ENCODE measurements around the gene PRH1. TPM values are rescaled to one million over a fixed set of nuclear protein-coding genes. Genes with fewer than 3 reads are reported as not detected.

The PRH1 gene
- total RNA-seq, 2 experiments from 2014 or later: 4.8 to 7.4 TPM

GRCh38 chr12:10873378-10873777, 10.7 kb downstream of the PRH1 start:
- intact Hi-C loops (cut with micrococcal nuclease): no loop called here
- CTCF ChIA-PET: no interaction called here
- no peaks in the 10 kb centered on the region for H3K4me1 Mint-ChIP-seq (ENCODE audit: low read depth)
- H3K9me3 Mint-ChIP-seq: no peaks in the 10 kb centered on the region
- peaks cover 22% of the 10 kb centered on the region for H3K36me3 Mint-ChIP-seq (ENCODE audit: low read depth)
- no peaks in the 10 kb centered on the region for H3K27me3 Mint-ChIP-seq (ENCODE audit: low read depth)
- no peak overlapping the region for H3K4me3 Mint-ChIP-seq
- no peak overlapping the region for H3K27ac Mint-ChIP-seq
- no peak for DNase-seq

- H3K27ac Mint-ChIP-seq: no peak overlapping the region
- no peak for DNase-seq
- H3K36me3 Mint-ChIP-seq (ENCODE audit: low read depth): peaks cover 20% of the 10 kb centered on the region
- no peaks in the 10 kb centered on the region for H3K27me3 Mint-ChIP-seq (ENCODE audit: low read depth)
- no peak overlapping the region for H3K4me3 Mint-ChIP-seq
- H3K9me3 Mint-ChIP-seq: peaks cover 14% of the 10 kb centered on the region
- CTCF ChIA-PET: no interaction called here
- intact Hi-C loops (cut with micrococcal nuclease): no loop called here
- no peaks in the 10 kb centered on the region for H3K4me1 Mint-ChIP-seq (ENCODE audit: low read depth)
These were observed 16.7 kb downstream of the PRH1 start for GRCh38 chr12:10867381-10867780.

GRCh38 chr12:10863512-10864218, 20.4 kb downstream of the PRH1 start:
- H3K4me3 Mint-ChIP-seq: no peak overlapping the region
- no peaks in the 10 kb centered on the region for H3K4me1 Mint-ChIP-seq (ENCODE audit: low read depth)
- intact Hi-C loops (cut with micrococcal nuclease): no loop called here
- DNase-seq: no peak
- peaks cover 28% of the 10 kb centered on the region for H3K9me3 Mint-ChIP-seq
- CTCF ChIA-PET: no interaction called here
- peaks cover 35% of the 10 kb centered on the region for H3K36me3 Mint-ChIP-seq (ENCODE audit: low read depth)
- no peaks in the 10 kb centered on the region for H3K27me3 Mint-ChIP-seq (ENCODE audit: low read depth)
- no peak overlapping the region for H3K27ac Mint-ChIP-seq

- Mint-ChIP-seq H3K9me3 (peaks cover 46% of the 10 kb centered on the region), H3K27me3 (ENCODE audit: low read depth) (no peaks in the 10 kb centered on the region), H3K36me3 (ENCODE audit: low read depth) (peaks cover 53% of the 10 kb centered on the region), H3K27ac (no peak overlapping the region), H3K4me3 (no peak overlapping the region), H3K4me1 (ENCODE audit: low read depth) (no peaks in the 10 kb centered on the region)
- no peak for DNase-seq
- CTCF ChIA-PET: no interaction called here
- intact Hi-C loops (cut with micrococcal nuclease): no loop called here
These were observed 22.7 kb downstream of the PRH1 start for GRCh38 chr12:10861366-10861765.

- CTCF ChIA-PET: interaction anchor here (1.0 kb wide), 1 partner anchor 632 kb away, joined by 3 read pairs; no protein-coding TSS in a partner anchor
- Mint-ChIP-seq H3K9me3 (peaks cover 32% of the 10 kb centered on the region), H3K4me1 (ENCODE audit: low read depth) (peaks cover 14% of the 10 kb centered on the region), H3K4me3 (no peak overlapping the region), H3K36me3 (ENCODE audit: low read depth) (peaks cover 45% of the 10 kb centered on the region), H3K27me3 (ENCODE audit: low read depth) (no peaks in the 10 kb centered on the region), H3K27ac (no peak overlapping the region)
- intact Hi-C loops (cut with micrococcal nuclease): no loop called here
- DNase-seq: no peak
These were observed 28.2 kb downstream of the PRH1 start for GRCh38 chr12:10855807-10856206.

- Mint-ChIP-seq H3K27ac (no peak overlapping the region), H3K9me3 (peaks cover 28% of the 10 kb centered on the region), H3K27me3 (ENCODE audit: low read depth) (no peaks in the 10 kb centered on the region), H3K36me3 (ENCODE audit: low read depth) (peaks cover 30% of the 10 kb centered on the region), H3K4me1 (ENCODE audit: low read depth) (peaks cover 24% of the 10 kb centered on the region), H3K4me3 (no peak overlapping the region)
- CTCF ChIA-PET: no interaction called here
- intact Hi-C loops (cut with micrococcal nuclease): no loop called here
- DNase-seq: no peak
These were observed 30.3 kb downstream of the PRH1 start for GRCh38 chr12:10853776-10854175.

- peaks cover 9% of the 10 kb centered on the region for H3K9me3 Mint-ChIP-seq
- H3K27ac Mint-ChIP-seq: no peak overlapping the region
- H3K27me3 Mint-ChIP-seq (ENCODE audit: low read depth): no peaks in the 10 kb centered on the region
- no peak for DNase-seq
- peaks cover 24% of the 10 kb centered on the region for H3K4me1 Mint-ChIP-seq (ENCODE audit: low read depth)
- peaks cover 19% of the 10 kb centered on the region for H3K36me3 Mint-ChIP-seq (ENCODE audit: low read depth)
- CTCF ChIA-PET: interaction anchor here (0.6 kb wide), 1 partner anchor 348 kb away, joined by 3 read pairs; no protein-coding TSS in a partner anchor
- intact Hi-C loops (cut with micrococcal nuclease): no loop called here
- H3K4me3 Mint-ChIP-seq: no peak overlapping the region
These were observed 32.7 kb downstream of the PRH1 start for GRCh38 chr12:10851243-10851858.

GRCh38 chr12:10849425-10849878, 34.6 kb downstream of the PRH1 start, which contains the start of gene PRR4:
PRR4 (minus strand) TSS chr12:10849475; CDS start chr12:10849437, 38 bp downstream.
- peaks cover 12% of the 10 kb centered on the region for H3K36me3 Mint-ChIP-seq (ENCODE audit: low read depth)
- intact Hi-C loops (cut with micrococcal nuclease): no loop called here
- CTCF ChIA-PET: no interaction called here
- H3K4me3 Mint-ChIP-seq: no peak within 1 kb of the TSS
- DNase-seq: peak; percentile 26
- peaks cover 24% of the 10 kb centered on the region for H3K4me1 Mint-ChIP-seq (ENCODE audit: low read depth)
- no peaks in the 10 kb centered on the region for H3K27me3 Mint-ChIP-seq (ENCODE audit: low read depth)
- no peak within 1 kb of the TSS for H3K27ac Mint-ChIP-seq
- no peaks in the 10 kb centered on the region for H3K9me3 Mint-ChIP-seq

- H3K27ac Mint-ChIP-seq: no peak overlapping the region
- CTCF ChIA-PET: no interaction called here
- intact Hi-C loops (cut with micrococcal nuclease): no loop called here
These were observed 36.3 kb downstream of the PRH1 start for GRCh38 chr12:10847744-10848143.

GRCh38 chr12:10842862-10843261, 41.2 kb downstream of the PRH1 start:
- intact Hi-C loops (cut with micrococcal nuclease): no loop called here
- no peak overlapping the region for H3K27ac Mint-ChIP-seq

More at GRCh38 chr12:10847744-10848143, 36.3 kb downstream of the PRH1 start:
- H3K4me1 Mint-ChIP-seq (ENCODE audit: low read depth): peaks cover 24% of the 10 kb centered on the region
- peaks cover 12% of the 10 kb centered on the region for H3K36me3 Mint-ChIP-seq (ENCODE audit: low read depth)
- H3K27me3 Mint-ChIP-seq (ENCODE audit: low read depth): no peaks in the 10 kb centered on the region
- H3K9me3 Mint-ChIP-seq: no peaks in the 10 kb centered on the region
- no peak for DNase-seq
- H3K4me3 Mint-ChIP-seq: no peak overlapping the region

GRCh38 chr12:10838461-10838860, 45.6 kb downstream of the PRH1 start:
- intact Hi-C loops (cut with micrococcal nuclease): no loop called here

More at GRCh38 chr12:10842862-10843261, 41.2 kb downstream of the PRH1 start:
- H3K36me3 Mint-ChIP-seq (ENCODE audit: low read depth): peaks cover 15% of the 10 kb centered on the region
- CTCF ChIA-PET: no interaction called here
- DNase-seq: no peak
- H3K4me3 Mint-ChIP-seq: no peak overlapping the region
- H3K4me1 Mint-ChIP-seq (ENCODE audit: low read depth): no peaks in the 10 kb centered on the region
- peaks cover 2% of the 10 kb centered on the region for H3K9me3 Mint-ChIP-seq
- H3K27me3 Mint-ChIP-seq (ENCODE audit: low read depth): no peaks in the 10 kb centered on the region

More at GRCh38 chr12:10838461-10838860, 45.6 kb downstream of the PRH1 start:
- Mint-ChIP-seq H3K27me3 (ENCODE audit: low read depth) (no peaks in the 10 kb centered on the region), H3K4me3 (no peak overlapping the region), H3K9me3 (peaks cover 7% of the 10 kb centered on the region), H3K4me1 (ENCODE audit: low read depth) (no peaks in the 10 kb centered on the region), H3K27ac (no peak overlapping the region), H3K36me3 (ENCODE audit: low read depth) (peaks cover 7% of the 10 kb centered on the region)
- DNase-seq: no peak
- CTCF ChIA-PET: no interaction called here

Data from activated naive CD4-positive, alpha-beta T cell treated with anti-CD3 and anti-CD28 coated beads for 36 hours (primary cell).